ENCODE measurements around the gene CAPN11. TPM values are rescaled to one million over a fixed set of nuclear protein-coding genes. Genes with fewer than 3 reads are reported as not detected.

Gene CAPN11
- total and polyA plus RNA-seq, 2 donors (not counting 3 experiments of a cell fraction or from before 2014, with no cell fraction given) = 1.4 to 1.7 TPM

- ChIA-PET CTCF (interaction anchor here (1.0 to 6.1 kb wide), 20 partner anchors 10 to 168 kb away, joined by 3 to 148 read pairs (median 9); partner anchors contain the start of genes HSP90AB1, SLC29A1 and SLC35B2), POLR2A (interaction anchor here (1.3 kb wide), 1 partner anchor 75 kb away, joined by 9 read pairs; the partner anchor contains the start of gene HSP90AB1)
- Histone ChIP-seq H3K9ac (replicated peaks; ENCODE audit: extremely low read depth, insufficient read depth, low read length) (no peak overlapping the region), H3K27ac (ENCODE audit: insufficient read depth, low read depth, low read length) (no peak overlapping the region), H2AFZ (ENCODE audit: low read depth, low read length) (no peak overlapping the region), H3K4me2 (ENCODE audit: insufficient read depth, low read length) (no peak overlapping the region), H3K79me2 (ENCODE audit: control insufficient read depth, insufficient read depth, low read length) (no peaks in the 10 kb centered on the region), H3K27me3 (ENCODE audit: control insufficient read depth in 2 of 2, insufficient read depth in 2 of 2, low read length in 2 of 2) (peaks cover 0 to 9% of the 10 kb centered on the region in 2 experiments), H3K9me3 (replicated peaks; ENCODE audit: control insufficient read depth, insufficient read depth, low read length) (no peaks in the 10 kb centered on the region), H3K9me1 (replicated peaks; ENCODE audit: control insufficient read depth, extremely low read depth, insufficient read depth, low read length) (no peaks in the 10 kb centered on the region), H3K4me1 (ENCODE audit: control insufficient read depth, extremely low read depth, insufficient read depth, low read length) (peaks cover 11% of the 10 kb centered on the region), H3K4me3 (replicated peaks in 1 of 3; ENCODE audit: insufficient read depth in 1 of 3, low read depth in 1 of 3, low read length in 3 of 3) (no peak overlapping the region), H3K36me3 (ENCODE audit: control insufficient read depth in 2 of 2, extremely low read depth in 1 of 2, insufficient read depth in 2 of 2, low read length in 2 of 2) (no peaks in the 10 kb centered on the region), H4K20me1 (replicated peaks; ENCODE audit: control insufficient read depth, extremely low read depth, insufficient read depth, low read length) (no peaks in the 10 kb centered on the region)
- FAIRE-seq = no peak
- DNase-seq (ENCODE audit: low read depth, low spot score) = no peak
- intact Hi-C loops (cut with micrococcal nuclease) = loop anchor here (1.0 kb wide), 6 partner anchors 49 to 166 kb away; partner anchors contain the start of gene SLC35B2
- no TSS peak for BruUV-seq (replicated peaks)
- dilution Hi-C loops (cut with MboI; ENCODE audit: extremely low pct_ligation_motif_present, low sequenced_read_pairs) = no loop called here
- TF ChIP-seq GATA2 (IDR thresholded peaks at IDR 0.05; ENCODE audit: insufficient read depth, insufficient read length, low read depth, low read length) (no peak), CTCF (IDR thresholded peaks at IDR 0.05; ENCODE audit: extremely low read depth in 1 of 2, insufficient read depth in 1 of 2, low read depth in 1 of 2, low read length in 2 of 2) (no peak), POLR2AphosphoS5 (IDR thresholded peaks at IDR 0.05; ENCODE audit: insufficient read depth, low read depth, low read length) (no peak), POLR2A (IDR thresholded peaks at IDR 0.05; ENCODE audit: low read depth, low read length) (no peak), EZH2 (IDR thresholded peaks at IDR 0.05; ENCODE audit: borderline replicate concordance, low read depth, low read length, severe bottlenecking) (no peak), MYC (IDR thresholded peaks at IDR 0.05; ENCODE audit: low read depth, low read length) (no peak)
These were observed 13.4 kb downstream of the CAPN11 start for GRCh38 chr6:44171899-44172546.

All from endothelial cell of umbilical vein (primary cell).